ENCODE results near the gene ZDHHC12.

Gene ZDHHC12

DNA sequence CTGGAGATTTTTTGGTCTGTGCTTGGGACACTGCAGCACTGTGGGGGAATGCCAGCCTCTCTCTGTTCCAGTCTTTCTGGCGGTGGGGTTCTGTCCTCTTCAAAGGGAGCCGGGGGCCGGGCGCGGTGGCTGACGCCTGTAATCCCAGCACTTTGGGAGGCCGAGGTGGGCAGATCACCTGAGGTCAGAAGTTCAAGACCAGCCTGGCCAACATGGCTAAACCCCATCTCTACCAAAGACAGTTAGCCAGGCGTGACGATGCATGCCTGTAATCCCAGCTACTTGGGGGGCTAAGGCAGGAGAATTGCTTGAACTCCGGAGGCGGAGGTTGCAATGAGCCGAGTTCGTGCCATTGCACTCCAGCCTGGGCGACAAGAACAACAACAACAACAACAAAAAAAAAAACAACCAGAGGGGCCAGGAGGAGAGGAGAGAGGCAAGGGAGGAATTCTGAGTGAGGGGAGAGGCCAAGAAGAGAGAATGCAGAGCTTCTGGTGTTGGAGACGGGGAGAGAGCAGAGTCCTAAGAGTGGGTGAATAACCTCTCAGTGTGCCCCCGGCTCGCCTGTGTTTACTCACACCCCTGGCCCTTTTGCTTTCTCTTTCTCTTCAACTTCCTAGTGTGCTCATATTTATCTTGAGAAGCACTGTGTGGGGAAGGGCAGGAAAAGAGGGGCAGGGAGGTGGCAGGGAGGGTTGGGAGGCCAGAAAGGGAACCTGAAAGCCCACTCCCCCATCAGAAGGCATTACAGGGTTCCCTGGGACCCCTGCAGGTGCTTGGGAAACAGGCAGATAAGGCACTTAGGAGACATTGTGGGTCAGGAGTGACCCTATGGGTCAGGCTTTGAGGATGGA, 38.1 kb downstream of the ZDHHC12 start:
- no peak for ATAC-seq
- no peak for TF ChIP-seq ARNTL (CRISPR knock-in tag; IDR thresholded peaks at IDR 0.05; ENCODE audit: borderline replicate concordance, low read depth)
- TF ChIP-seq, protein P1, sequence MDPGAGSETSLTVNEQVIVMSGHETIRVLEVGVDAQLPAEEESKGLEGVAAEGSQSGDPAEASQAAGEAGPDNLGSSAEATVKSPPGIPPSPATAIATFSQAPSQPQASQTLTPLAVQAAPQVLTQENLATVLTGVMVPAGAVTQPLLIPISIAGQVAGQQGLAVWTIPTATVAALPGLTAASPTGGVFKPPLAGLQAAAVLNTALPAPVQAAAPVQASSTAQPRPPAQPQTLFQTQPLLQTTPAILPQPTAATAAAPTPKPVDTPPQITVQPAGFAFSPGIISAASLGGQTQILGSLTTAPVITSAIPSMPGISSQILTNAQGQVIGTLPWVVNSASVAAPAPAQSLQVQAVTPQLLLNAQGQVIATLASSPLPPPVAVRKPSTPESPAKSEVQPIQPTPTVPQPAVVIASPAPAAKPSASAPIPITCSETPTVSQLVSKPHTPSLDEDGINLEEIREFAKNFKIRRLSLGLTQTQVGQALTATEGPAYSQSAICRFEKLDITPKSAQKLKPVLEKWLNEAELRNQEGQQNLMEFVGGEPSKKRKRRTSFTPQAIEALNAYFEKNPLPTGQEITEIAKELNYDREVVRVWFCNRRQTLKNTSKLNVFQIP (CRISPR knock-in tag; IDR thresholded peaks at IDR 0.05; ENCODE audit: borderline replicate concordance, low read depth) = no peak

DNA sequence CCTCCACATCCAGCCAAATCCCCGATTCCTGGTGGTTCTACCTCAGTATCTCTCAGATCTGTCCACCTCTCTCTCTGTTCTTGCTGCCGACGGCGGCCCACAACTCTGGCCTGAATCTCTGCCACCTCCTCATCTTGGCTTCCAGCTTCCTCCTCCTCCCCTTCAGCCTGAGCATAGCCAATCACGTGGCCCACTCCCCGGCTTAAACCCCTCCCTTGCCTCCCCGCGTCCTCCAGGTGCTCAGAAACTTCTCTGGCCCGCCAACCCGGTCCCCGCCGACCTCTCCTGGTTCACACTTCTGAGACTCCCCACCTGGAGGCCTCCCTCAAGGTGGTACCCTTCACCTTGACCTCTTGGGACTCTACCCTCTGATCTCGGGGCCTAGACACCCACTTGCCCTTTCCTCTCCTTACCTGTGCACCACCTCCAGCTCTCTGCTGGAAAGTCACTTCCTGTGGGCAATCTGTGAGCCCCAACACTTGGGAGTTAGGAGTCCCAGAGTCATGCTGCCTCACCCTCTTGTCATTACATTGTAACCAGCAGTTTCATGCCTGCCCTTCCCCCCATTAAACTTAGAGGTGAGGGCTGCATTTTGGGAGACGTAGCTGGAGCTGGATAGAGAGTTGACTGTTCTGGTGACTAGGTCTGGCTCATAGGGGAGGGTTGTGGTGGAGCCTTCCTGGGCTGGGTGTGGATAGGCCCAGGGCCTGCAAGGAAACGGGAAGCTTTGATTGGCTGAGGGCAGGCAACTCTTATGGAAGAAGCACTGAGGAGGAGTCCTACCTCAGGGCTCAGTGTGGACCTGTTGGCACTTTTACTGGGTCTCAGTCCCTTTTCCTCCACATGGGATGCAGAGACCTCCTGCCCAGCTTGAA, 39.4 kb downstream of the ZDHHC12 start:
- ATAC-seq = no peak
- TF ChIP-seq BACH2 (CRISPR knock-in tag; IDR thresholded peaks at IDR 0.05; ENCODE audit: borderline replicate concordance) = no peak

DNA sequence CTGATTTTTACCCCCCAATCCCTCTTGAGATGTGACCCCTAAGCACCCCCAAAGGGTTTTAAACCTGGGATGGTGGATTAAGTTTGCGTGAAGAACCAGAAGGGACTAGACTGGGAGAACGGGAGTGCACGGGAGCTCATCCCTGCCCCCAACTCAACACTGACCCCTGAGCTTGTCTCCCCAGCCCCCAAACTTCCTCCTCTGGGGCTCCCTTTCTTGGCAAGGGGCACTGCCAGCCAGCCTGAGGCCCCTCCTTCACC, 39.9 kb downstream of the ZDHHC12 start:
- TF ChIP-seq, protein P1 (CRISPR knock-in tag; IDR thresholded peaks at IDR 0.05; ENCODE audit: borderline replicate concordance, low read depth) = no peak
- TF ChIP-seq PPARA (CRISPR knock-in tag; IDR thresholded peaks at IDR 0.05; ENCODE audit: borderline replicate concordance) = no peak
- TF ChIP-seq SNAI2 (CRISPR knock-in tag; IDR thresholded peaks at IDR 0.05) = no peak
- TF ChIP-seq ZFP30 (CRISPR knock-in tag; IDR thresholded peaks at IDR 0.05) = no peak
- TF ChIP-seq TCF4 (CRISPR knock-in tag; IDR thresholded peaks at IDR 0.05; ENCODE audit: borderline replicate concordance) = no peak
- no peak for TF ChIP-seq ZNF70 (CRISPR knock-in tag; IDR thresholded peaks at IDR 0.05)
- no peak for TF ChIP-seq ZNF8 (CRISPR knock-in tag; IDR thresholded peaks at IDR 0.05)
- TF ChIP-seq, protein P2, sequence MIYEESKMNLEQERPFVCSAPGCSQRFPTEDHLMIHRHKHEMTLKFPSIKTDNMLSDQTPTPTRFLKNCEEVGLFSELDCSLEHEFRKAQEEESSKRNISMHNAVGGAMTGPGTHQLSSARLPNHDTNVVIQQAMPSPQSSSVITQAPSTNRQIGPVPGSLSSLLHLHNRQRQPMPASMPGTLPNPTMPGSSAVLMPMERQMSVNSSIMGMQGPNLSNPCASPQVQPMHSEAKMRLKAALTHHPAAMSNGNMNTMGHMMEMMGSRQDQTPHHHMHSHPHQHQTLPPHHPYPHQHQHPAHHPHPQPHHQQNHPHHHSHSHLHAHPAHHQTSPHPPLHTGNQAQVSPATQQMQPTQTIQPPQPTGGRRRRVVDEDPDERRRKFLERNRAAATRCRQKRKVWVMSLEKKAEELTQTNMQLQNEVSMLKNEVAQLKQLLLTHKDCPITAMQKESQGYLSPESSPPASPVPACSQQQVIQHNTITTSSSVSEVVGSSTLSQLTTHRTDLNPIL (CRISPR knock-in tag; IDR thresholded peaks at IDR 0.05; ENCODE audit: low read depth) = no peak
- no peak for TF ChIP-seq BACH2 (CRISPR knock-in tag; IDR thresholded peaks at IDR 0.05; ENCODE audit: borderline replicate concordance)
- no peak for TF ChIP-seq RARB (CRISPR knock-in tag; IDR thresholded peaks at IDR 0.05)
- TF ChIP-seq ISL1 (CRISPR knock-in tag; IDR thresholded peaks at IDR 0.05) = no peak
- TF ChIP-seq GLIS3 (CRISPR knock-in tag; IDR thresholded peaks at IDR 0.05) = no peak
- TF ChIP-seq ESRRG (CRISPR knock-in tag; IDR thresholded peaks at IDR 0.05) = no peak
- no peak for TF ChIP-seq TOX (CRISPR knock-in tag; IDR thresholded peaks at IDR 0.05; ENCODE audit: borderline replicate concordance)
- no peak for TF ChIP-seq ZFP3 (CRISPR knock-in tag; IDR thresholded peaks at IDR 0.05)
- ATAC-seq = no peak

DNA sequence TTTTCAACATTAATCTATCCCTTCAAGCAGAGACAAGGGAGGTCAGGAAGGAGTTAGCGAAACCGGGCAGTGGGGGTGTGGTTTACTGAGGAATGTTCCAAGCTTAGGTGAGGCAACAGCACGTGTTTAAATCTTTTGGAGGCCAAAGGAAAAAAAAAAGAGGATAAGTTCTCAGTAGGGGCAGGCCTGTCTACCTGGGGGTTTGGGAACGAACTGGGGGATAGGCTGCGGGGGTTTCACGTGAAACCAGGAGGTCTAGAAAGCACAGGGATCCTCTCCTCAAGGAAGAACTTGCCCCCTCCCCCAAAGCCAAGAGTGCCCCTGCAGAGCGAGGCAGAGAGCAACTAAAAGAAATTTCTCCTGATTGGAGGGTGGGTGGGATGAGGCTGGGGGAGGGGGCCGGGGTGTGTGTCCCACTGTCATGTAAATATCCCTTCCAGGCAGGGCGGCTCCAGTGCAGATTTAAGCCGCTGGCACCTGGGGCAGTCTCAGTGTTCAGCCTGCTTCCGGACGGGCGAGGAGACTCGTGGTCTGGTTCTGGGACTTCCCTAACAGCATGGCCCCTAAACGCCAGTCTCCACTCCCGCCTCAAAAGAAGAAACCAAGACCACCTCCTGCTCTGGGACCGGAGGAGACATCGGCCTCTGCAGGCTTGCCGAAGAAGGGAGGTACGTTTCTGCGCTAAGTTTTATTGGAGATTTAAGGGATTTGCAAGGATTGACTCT, 40.4 kb downstream of the ZDHHC12 start:
- no peak for TF ChIP-seq CSDC2 (CRISPR knock-in tag; IDR thresholded peaks at IDR 0.05)
- no peak for TF ChIP-seq OSR1 (CRISPR knock-in tag; IDR thresholded peaks at IDR 0.05)
- TF ChIP-seq, protein P3, sequence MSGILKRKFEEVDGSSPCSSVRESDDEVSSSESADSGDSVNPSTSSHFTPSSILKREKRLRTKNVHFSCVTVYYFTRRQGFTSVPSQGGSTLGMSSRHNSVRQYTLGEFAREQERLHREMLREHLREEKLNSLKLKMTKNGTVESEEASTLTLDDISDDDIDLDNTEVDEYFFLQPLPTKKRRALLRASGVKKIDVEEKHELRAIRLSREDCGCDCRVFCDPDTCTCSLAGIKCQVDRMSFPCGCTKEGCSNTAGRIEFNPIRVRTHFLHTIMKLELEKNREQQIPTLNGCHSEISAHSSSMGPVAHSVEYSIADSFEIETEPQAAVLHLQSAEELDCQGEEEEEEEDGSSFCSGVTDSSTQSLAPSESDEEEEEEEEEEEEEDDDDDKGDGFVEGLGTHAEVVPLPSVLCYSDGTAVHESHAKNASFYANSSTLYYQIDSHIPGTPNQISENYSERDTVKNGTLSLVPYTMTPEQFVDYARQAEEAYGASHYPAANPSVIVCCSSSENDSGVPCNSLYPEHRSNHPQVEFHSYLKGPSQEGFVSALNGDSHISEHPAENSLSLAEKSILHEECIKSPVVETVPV (CRISPR knock-in tag; IDR thresholded peaks at IDR 0.05) = no peak
- TF ChIP-seq, protein P4, sequence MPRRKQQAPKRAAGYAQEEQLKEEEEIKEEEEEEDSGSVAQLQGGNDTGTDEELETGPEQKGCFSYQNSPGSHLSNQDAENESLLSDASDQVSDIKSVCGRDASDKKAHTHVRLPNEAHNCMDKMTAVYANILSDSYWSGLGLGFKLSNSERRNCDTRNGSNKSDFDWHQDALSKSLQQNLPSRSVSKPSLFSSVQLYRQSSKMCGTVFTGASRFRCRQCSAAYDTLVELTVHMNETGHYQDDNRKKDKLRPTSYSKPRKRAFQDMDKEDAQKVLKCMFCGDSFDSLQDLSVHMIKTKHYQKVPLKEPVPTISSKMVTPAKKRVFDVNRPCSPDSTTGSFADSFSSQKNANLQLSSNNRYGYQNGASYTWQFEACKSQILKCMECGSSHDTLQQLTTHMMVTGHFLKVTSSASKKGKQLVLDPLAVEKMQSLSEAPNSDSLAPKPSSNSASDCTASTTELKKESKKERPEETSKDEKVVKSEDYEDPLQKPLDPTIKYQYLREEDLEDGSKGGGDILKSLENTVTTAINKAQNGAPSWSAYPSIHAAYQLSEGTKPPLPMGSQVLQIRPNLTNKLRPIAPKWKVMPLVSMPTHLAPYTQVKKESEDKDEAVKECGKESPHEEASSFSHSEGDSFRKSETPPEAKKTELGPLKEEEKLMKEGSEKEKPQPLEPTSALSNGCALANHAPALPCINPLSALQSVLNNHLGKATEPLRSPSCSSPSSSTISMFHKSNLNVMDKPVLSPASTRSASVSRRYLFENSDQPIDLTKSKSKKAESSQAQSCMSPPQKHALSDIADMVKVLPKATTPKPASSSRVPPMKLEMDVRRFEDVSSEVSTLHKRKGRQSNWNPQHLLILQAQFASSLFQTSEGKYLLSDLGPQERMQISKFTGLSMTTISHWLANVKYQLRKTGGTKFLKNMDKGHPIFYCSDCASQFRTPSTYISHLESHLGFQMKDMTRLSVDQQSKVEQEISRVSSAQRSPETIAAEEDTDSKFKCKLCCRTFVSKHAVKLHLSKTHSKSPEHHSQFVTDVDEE (CRISPR knock-in tag; IDR thresholded peaks at IDR 0.05) = no peak
- TF ChIP-seq GLIS3 (CRISPR knock-in tag; IDR thresholded peaks at IDR 0.05) = no peak
- no peak for ATAC-seq

Measured in SK-N-SH treated with all-trans-retinoic acid at 6 μM for 48 hours (cell line).